ENCODE data around the gene TIMM21.

Gene TIMM21

DNA sequence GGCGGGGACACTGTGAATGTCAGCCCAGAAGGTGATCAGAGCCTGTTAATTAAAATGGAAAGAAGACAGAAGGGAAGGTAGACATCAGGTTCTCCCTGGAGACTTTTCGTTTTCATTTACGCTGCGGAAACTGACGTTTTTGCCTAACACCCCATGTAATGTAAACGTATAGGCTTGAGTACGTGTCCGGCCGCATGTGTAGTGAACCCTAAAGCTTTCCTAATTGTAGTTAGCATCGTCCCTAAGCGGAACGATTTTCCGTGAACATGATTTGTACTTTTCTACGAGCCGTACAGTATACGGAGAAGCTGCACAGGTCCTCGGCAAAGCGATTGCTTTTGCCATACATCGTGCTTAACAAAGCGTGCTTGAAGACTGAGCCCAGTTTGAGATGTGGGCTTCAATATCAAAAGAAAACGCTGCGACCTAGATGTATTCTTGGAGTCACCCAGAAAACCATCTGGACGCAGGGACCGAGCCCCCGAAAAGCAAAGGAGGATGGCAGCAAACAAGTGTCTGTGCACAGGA is 284 bp downstream of the TIMM21 start:
- no peak for DNase-seq

DNA sequence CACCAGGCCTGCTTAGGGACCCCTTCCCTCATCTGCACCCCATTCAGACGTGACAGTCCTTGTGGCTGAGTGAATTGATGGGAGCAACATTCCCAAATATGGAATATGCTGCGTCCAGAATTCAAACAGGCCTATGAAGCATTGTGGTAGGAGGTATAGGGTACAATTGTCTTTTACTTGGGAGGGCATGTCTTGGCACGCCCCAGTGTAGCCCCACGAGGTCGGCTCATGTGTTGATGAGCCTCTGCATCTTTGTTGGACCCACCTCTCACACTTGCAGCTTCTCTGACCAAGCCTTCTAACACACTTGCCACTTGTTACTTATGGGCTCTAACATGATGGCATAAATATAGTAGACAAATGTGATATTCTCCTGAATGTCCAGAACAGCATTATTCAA is 1.6 kb downstream of the TIMM21 start:
- no peak for DNase-seq

DNA sequence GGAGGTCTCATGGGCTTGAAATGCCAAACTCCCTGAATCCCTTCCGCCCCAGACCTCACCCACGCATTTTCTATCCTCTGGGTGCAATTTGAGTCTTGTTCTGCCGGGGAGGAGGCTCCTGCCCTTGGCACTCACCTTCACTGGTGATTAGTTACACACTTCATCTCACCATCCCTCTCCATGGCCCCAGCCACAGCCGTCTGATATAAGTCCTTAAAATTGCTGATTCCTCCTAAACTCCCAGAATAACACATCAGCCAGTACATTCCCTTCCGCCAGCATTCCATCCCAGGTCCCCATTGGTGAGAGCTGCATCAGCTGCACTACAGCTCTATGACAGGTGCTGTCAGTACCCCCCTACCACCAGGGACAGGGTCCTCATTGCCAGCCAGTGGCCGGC is 3.9 kb downstream of the TIMM21 start:
- DNase-seq: no peak

DNA sequence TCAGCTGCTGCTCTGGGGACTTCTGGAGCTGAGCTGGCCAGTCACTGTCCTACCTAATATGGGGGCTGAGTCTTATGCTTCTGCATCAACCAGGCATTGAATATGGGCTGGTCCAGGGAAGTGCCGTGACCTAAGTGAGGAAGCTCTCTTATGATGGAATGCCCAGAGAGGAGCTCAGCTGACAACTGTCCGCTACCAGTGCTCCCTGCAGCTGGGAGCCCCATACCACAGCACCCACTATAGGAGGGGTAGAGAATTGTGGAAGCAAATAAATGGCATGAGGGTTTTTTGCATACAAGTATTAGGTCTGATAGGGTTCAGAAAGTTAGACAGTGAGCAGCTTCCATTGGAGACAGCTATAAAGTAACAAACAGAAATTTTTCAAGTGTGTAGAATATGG is 4.5 kb downstream of the TIMM21 start:
- DNase-seq: no peak

DNA sequence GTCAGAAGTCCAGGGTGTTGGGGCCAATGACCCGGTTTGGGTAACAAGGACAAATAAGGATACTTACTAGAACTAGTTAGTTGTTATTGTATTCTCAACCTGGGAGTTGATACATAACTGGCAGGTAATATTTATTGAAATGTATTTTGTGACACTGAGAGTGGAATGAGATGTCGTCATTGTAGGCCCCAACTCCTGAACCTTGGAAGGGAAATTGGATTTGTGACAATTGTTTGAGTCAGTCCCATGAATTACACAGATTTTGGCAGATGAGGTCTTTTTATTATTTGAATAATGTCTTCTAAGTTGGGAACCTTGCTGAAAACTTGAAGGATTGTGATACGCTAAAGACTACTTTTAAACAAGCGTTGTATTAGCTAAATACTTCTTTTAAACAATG is 5.1 kb downstream of the TIMM21 start:
- no peak for DNase-seq

DNA sequence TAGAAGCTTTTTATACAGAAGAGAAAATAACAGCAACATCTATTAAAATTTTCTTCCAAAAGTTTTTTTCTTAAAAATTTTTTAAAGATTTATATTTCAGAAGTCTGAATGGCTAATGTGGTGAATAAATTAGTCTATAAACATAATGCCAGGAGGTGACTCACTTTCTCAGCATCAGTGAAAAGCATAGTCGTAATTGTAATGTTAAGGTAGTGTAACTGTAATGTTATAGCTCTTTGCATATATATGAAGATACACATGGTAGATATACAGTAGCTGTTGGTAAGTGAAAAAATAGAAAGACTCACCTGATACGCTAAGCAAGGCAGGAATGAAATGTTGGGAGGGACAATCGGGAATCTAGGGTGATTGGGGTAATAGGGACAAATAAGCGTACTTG is 5.5 kb downstream of the TIMM21 start:
- no peak for DNase-seq

DNA sequence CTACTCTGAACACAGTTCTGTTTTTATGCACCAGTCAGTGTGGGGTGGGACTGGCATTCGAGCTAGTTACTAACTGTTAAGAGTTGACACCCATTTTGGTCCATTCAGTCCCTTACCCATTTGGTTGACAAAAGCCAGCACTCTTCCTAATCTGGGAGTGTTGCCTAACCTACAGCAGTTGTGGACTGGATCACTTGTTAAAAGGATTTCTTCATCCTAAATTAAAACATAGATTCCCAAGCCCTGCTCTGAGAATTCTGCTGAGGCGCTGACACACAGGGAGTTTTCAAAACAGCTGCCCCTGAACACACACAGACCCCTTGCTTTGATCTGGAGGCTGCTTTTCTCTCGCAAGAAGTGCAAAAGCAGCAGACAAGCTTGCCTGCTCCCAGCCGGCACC is 6.4 kb downstream of the TIMM21 start:
- DNase-seq: no peak

DNA sequence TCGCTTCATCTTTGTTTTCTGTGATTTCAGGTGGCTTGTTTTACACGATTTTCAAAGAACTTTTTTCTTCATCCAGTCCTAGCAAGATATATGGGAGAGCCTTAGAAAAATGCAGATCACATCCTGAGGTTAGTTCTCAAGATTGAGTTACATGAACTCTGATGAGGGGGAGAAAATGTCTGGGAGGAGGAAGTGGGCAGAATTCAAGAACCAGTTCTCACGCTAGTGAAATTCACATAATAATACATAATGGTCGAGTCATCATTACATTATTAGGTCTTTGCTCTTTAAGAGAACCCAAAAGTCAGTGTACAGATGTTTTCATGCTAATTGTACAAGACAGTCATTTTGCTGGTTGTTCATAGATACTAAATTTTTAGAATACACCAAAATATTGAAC is 7.0 kb downstream of the TIMM21 start:
- no peak for DNase-seq

DNA sequence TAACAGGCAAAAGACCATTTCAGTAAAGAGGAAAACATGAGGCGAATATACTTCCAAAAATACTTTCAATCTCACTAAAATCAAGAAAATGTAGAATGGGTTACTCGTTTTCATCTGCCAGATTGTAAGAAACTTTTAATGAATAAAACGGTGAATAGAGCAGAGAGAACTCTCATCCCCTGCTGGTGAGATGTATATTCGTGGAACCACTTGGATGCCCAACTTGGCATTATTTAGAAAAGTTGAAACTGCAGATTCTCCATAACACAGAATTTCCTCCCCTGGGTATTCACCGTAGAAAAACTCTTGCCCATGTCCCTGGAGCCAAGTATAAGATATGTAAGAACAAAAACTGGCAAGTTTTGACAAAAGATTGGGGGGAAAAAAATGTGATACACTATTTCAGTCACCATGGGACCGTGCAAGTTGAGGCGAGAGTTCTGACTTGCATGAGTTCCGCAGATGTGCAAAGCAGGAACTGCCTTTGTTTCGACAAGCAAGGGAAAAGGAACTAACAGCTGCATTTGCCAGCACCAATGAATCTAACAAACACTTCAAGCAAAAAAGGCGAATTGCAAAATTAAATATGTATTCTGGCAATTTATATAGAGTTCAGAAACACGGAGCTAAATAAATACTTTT is 14.8 kb downstream of the TIMM21 start:
- peak; percentile 1 for DNase-seq

DNA sequence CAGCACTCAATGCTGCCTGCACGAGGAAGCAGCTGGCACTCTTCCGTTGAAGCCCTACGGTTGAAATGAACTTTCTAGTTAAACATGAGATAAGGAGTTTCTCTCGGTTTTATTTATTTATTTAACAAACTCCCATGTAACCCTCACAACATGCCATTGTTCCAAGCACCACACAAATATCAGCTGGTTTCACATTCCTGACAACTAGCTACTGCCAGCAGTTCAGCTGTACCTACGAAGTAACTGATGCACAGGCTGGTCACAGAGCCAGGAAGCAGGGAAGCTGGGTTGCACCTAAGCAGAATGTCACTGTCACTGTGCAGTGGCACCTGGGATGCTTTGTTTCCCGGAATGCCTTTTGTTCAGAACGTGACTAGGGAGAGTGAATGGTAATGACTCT is 18.1 kb downstream of the TIMM21 start:
- no peak for DNase-seq

DNA sequence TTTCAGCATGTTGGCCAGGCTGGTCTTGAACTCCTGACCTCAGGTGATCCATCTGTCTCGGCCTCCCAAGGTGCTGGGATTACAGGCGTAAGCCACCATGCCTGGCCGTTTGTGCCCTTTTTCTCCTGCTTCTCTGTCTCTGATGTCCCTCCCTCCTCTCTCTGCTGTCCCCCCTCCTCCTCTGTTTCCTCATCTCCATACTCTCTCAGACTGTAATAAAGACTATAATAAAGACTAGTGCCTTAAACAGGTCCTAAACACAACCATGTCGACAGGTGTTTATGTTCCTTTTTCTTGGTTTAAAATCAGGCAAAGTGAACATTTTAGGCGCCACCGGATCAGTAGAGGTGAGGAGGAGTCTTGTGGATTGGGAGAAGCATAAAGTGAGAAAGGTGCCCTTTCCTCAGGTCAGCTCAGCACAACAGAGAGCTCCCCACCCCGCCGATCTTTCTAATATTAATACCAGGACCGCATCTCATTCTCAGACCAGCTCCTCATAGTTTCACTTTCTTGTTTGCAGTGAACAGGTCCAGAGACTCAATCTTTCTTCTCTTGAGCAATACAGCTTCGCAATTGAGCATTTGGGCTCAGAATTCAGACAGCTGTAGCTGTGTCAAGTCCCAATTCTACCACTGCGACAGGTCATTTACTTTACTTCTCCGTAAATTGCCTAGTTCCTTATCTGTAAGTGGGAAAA is 23.7 kb downstream of the TIMM21 start:
- DNase-seq: no peak

DNA sequence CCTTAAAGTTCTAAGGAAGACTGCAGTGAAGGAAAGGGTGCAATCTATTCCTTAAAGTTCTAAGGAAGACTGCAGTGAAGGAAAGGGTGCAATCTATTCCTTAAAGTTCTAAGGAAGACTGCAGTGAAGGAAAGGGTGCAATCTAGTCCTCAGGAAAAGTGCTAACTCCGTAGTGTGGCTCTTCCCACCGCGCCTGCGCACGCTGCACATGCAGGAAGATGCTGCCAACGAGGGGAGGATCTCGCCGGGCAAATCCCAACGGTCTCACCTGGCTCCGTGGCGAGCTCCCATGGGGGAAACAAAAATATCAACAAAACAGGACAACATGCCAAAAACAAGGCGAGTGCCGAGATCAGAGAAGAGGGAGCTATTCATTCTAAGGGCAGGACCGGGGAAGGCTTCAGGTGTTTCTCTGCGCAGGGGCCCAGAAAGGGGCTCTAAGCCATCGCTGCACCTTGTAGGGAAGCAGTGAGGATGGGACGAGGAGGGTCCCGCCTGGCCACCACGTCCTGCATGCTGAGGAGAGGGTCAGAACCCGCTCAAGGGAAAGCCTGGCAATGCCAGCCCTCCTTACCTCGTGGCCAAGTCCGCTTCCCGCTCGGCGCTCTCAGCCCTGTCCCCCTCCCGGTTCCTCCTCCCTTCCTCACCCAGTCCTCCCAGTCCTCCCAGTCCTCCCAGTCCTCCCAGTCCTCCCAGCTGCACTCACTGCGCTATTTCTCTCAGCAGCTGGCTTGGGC is 24.5 kb downstream of the TIMM21 start:
- DNase-seq: no peak

DNA sequence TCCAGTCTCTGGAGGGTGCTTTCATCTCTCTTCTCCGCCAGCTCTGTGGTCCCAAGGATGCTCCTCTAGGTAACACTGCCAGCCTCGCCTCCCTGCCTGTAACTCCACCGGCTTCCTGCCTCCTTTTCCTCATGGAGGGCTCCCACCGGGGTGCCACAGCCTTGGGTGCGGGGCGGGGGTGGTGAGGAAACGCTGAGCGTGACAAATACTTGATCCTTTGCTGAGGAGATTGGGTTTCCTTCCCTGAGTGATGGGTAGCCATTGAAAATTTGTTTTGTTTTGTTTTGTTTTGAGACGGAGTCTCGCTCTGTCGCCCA is 25.1 kb downstream of the TIMM21 start:
- DNase-seq: no peak

DNA sequence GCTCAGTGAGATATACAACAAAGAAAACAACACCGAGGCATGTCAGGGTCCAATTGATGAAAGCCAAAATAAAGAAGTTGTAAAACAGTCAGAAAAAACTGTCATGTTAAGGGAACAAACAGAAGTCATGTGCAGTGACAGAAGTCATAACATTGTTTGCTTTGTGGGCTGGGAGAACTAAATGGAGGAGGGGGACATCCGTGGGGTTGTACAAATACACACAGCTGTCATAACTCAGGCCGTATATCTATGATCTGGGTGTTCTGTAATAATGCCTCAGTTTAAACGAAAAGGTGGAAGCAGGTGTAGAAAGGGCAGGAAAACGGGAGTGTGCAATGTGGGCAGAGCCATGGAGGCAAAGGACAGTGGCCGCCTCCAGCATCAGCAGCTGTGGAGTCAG is 27.3 kb downstream of the TIMM21 start:
- DNase-seq: no peak

DNA sequence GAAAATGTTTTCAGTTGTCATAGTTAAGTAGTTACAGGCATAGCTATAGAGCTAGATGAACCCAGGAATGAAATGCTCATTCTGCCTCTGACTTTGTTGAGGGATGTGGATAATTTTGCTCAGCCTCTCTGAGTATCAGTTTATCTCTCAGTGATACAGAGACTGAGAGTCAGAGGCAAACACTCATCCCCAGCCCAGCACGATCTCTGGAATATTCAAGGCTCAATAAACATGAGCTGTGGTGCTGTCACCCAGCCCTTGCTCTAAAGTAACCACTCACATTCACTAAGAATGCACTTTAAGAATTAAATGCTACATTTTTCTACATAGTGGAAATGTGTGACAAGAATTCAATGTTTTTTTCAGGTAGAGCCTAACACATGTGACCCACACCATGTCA is 30.6 kb downstream of the TIMM21 start:
- no peak for DNase-seq

DNA sequence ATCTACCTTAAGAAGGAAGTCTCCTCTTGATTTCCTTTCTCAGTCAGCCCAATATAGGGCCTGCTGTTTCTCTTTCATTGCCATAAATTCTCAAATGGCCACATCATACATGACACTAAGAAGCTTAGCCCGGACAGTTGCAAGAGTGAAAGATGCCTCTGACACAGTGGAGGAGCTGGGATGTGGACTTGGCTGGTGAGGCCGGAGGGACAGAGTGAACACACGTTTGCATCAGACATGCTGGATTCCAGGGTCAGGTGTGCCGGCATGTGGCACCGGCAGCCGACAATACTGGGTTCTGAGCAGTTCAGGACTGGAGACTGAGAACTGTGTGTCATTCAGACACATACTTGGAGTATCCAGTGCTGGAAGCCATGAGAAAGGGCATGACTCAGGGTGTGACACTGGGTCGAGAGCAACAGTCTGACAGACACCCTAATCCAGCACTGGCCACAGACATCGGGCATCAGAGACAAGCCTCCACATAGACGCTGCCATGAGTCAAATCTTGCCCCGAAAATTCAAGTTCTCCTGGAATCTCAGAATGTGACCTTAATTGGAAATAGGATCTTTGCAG is 31.4 kb downstream of the TIMM21 start:
- DNase-seq: no peak

DNA sequence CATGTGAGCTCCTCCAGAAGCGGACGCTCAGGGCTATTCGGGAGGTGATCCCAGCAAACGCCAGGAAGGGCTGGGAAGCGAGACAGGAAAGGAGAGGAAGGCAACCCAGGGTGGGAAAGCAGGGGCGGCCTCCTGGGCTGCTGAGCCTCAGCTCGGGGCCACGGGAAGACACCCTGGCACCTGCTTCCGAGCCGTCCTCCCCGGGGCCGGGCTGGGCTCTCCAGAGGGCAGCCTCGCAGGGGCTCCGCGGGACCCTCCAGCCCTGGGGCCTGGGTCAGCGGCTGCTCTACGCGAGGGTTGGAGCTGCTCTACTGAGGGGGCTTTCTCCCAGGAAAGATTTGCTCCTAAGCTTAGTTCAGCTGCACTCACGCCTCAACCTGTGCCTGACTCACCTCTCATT is 34.0 kb downstream of the TIMM21 start:
- no peak for DNase-seq

DNA sequence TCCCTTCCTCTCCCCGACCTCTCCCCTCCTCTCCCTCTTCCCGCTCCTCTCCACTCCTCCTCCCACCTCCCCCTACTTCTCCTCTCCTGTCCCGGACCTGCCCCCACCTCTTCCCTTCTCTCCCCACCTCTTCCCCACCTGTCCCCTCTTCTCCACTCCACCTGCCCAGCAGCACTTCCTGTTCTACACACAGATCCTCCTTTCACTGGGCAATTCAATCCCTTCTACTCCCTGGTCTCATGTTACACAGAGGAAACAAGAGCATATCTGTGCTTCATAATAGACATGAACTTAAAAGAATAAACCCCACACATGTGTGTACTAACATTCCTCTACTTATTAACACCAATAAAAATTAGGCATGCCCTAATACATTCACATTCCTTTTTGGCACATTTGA is 34.8 kb downstream of the TIMM21 start:
- DNase-seq: no peak

DNA sequence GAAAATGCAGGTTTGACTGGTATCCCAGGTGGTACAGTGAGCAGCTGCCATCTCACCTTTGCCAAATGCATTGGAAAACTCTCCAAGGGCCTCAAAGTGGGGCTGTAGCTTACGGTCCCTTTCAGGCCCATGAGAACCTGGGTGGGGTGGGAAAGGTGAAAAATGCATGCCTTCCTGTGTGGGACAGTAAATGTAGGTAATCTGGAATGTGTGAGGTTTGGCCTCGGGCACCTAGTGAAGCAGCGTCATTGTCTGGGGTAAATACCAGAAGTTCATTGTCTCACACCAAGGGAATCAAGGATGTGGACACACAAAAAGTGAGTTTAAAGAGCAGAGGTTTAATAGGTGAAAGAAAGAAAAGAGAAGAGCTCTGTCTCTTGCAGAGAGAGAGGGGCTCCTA is 36.6 kb downstream of the TIMM21 start:
- no peak for DNase-seq

DNA sequence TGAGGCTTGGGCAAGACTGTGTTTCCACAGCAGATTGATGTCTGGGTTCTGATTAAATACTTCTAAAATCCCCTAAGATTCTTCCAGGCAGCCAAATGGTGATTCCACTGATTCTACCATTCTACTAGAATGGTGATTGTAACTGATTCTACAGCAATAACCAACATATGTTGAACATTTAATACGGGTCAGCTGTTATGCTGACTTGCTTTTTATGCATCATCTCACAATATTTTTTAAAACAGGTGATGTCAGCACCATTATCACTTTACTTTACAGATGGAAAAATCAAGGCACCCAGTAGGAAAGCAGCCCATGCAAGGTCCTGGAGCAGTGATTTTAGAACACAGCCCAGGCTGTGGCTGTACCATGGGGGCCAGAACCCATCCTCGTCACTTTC is 37.5 kb downstream of the TIMM21 start:
- no peak for DNase-seq

DNA sequence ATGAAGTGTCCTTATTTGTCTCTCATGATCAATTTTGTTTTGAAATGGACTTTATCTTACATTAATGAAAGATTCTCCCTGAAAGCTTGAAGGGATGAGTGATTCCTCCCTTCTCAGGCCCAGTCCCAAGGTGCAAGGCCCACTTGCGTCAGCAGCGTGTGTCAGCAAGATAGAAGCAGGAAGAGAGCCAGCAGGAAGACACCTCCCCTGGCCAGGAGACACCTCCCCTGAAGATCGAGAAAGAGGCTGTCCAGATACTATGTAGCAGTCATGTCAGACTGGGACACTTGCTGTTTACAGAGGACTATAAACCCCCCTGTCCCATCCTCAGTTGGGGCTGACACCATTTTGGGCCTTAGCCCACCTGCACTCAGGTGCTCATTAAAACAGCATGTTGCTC is 38.3 kb downstream of the TIMM21 start:
- DNase-seq: no peak

DNA sequence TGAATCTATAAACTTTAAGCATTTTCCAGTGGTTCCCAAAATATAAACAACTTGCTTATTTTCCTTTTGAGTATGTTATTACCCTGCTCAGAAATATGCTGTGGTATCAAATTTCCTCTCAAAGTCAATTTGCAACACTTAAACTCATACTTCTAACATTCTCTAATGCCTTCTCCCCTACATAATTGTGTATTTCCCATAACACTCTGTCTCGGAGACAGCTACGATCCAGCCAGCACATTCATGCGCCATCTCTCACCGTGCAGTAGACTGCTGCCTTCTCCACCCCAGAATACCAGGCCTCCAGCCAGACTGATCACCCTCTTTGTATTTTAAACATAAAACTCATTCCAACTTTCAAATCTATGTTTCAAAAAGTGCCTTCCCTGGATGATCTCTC is 41.8 kb downstream of the TIMM21 start:
- DNase-seq: no peak

DNA sequence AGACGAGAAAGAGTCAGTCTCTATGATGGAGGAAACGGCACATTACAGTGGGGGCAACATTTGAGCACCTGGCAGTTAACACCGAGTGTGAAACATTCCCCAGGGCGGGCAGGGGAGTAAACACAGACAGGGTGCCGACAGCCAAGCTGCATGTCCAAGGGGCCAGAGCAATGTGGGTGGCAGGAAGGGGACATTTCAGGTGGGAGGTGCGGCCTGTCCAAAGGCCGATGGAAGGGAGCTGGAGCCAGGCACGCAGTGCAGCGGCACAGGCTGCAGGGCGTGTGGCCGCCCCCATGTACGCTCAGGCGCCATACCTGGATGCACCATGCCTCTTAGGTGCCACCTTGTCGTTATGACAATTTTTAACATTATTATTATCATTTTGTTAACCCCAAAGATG is 43.3 kb downstream of the TIMM21 start:
- no peak for DNase-seq

DNA sequence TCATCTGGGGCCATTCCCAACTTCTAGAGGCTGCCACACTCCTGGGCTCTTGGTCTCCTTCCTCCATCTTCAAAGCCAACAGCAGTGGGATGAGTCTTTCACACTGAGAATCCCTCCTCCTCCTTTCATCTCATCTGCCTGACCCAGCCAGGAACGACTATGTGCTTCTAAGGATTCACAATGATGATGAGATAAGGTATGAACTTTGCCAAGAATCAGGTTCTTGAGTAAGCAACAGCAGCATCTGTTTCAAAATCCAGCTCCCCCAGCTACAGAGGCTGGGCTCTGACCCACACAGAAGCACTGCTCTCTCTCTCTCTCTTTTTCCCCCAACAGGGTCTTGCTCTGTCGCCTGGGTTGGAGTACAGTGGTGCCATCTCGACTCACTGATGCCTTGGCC is 46.4 kb downstream of the TIMM21 start:
- DNase-seq: no peak
